ENCODE data around the gene ARFGAP2.
"Not testable (repeated sequence)": the region's sequence is repeated elsewhere in the genome, so short reads cannot be mapped to it uniquely, and the experiment has no call there.

The ARFGAP2 gene

DNA sequence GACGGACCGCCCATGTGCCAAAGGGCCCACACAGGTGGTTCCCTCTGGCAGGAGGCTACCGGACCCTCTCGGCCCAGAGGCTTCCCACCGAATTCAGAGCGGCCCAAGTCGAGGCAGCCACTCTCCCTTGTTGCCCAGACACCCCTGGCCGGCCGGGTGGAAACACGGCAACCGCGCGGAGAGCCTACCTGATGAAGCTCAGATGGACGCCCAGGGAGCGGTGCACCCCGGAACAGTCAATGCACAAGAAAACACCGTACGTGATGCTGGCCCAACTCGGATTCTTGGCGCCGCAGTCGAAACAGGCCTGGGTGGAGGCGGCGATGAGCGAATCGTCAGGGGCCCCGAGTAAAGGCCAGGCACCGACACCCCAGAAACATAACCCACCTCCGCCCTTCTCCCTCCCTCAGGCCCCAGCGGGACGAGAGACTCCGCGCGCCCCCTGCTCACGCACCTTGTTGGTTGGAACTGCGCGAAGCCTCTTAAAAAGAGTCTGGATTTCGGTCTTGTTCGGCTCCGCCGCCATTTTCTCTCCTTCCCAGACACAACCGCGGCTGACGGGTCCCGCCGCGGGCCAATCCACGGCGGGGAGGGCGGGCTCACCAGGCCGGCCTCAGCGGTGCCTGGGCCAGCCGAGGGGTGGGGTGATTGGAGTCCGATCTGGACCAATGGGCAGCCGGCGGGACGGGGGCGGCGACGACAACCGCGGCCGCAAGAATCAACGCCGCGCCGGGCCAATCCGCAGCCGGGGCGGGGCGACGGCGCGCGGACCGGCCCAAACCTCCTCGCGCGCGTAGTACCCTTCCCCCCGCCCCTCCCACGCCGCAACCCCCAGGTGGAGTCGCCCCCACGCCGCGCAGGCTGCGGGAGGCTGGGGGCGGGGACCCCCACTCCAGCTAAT, at the start of gene ARFGAP2:
ARFGAP2 (minus strand) TSS at position 552 of the 901 bp plus-strand sequence; CDS start at position 526, 26 bp downstream.
- DNase-seq: peak; percentile 93 to 94

DNA sequence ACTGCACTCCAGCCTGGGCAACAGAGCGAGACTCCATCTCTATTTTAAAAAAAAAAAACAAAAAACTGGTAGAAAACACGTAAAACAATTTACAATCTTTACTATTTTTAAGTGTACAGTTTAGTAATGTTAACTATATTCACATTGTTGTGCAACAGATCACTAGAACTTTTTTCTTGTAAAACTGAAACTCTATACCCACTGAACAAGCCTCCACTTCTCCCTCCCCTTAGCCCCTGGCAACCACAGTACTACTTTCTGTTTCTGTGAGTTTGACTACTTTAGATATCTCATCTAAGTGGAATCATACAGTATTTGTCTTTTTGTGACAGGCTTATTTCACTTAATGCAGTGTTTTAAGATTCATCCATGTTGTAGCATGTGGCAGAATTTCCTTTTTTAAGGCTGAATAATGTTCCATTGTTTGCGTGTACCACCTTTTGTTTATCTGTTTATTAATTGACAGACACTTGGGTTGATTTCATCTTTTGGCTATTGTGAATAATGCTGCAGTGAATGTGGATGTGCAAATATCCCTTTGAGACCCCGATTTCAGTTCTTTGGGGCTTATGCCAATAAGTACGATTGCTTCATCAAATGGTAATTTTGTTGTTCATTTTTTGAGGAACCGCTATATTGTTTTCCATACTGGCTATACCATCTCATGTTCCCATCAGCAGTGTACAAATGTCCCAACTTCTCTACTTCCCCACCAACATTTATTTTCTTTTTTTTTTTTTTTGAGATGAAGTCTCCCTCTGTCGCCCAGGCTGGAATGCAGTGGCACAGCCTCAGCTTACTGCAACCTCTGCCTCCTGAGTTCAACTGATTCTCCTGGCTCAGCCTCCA, 49.1 kb upstream of the ARFGAP2 start:
- DNase-seq: no peak

DNA sequence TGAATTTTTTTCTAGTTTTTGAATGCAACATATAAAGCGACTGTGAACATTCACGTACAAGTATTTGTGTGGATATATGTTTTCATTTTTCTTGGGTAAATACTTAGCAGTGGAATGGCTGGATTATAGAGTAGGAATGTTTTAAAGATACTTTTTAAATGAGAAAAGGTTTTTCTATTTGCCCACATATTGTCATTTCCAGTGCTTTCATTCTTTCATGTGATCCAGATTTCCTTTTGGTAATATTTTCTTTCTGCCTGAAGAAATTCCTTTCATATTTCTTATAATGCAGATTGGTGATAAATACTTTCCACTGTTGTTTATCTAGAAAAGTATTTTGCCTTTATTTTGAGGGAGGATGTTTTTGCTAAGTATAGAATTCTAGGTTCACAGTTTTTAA, 46.0 kb upstream of the ARFGAP2 start:
- DNase-seq: no peak

DNA sequence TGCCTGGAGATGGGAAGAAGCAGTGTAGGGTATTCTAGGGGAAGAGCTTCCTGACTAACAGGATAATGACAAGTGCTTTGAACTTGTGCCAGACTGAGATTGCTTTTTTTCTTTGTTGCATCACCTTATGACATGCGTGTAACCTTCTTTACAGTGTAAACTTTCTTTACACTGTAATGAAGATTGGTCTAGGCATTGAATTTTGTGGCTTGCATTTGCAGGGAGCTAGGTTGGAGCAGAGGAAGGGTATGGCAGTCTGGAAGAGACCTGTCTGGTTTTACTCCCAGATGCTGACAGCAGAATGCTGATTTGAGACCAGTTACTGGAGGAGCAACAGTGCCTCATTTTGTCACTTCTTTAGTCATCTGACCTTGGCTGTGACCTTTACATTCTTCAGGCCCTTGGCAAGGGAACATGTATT, 43.7 kb upstream of the ARFGAP2 start:
- no peak for DNase-seq

DNA sequence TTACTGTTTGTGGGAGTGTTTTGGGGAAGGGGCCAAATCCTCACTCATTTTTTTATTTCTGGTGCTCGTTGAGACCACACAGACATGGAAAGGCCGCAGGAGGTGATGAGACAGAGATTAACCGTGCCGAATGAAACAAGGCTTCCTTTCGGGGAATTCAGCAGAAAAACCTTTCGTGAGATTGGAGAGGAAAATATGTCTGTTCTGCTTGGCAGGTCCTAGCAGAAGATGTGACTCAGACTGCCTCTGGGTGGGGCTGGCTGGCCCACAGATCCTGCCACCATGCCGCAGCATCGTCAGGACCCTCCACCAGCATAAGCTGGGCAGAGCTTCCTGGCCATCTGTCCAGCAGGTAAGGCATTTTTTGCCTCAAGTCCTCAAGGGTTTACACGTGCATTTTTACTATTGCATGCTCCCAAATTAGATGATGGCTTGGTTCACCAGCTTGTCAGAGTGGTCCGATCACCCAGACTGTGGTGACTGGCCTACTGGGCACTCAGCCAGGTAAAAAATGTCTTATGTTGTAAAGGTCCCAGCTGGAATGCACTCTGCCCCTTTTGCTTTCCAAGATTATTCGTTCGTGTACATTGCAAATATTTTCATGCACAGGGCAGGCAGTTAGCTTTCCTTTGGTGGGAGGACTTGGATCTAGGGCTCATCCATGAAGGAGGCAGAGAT, 39.6 kb upstream of the ARFGAP2 start:
- peak; percentile 65 to 73 for DNase-seq

DNA sequence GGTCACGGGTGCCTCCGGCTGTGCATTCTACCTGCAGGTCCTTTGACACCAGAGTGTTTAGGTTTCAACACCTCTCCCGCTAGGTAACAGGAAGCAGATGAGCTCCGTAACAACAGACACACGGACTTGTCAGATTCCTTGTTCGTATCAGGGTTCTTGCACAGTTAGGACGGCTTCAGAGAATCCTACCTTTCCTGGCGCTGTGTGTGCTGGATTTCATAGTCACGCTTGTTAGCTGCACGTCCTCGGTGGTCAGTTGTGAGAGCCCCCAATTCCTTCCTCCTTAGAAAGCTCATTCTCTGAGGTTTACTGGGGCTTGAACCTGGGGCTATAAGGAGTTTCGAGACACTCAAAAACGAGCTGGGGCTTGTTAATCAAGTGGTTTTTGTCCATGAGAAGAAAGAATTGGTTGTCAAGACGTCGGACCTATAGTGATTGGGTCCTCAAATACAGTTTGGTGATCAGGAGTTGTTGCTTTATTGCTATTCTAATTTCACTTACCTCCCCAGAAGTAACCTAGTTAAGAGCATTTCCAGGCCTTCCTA, 38.8 kb upstream of the ARFGAP2 start:
- DNase-seq: no peak

DNA sequence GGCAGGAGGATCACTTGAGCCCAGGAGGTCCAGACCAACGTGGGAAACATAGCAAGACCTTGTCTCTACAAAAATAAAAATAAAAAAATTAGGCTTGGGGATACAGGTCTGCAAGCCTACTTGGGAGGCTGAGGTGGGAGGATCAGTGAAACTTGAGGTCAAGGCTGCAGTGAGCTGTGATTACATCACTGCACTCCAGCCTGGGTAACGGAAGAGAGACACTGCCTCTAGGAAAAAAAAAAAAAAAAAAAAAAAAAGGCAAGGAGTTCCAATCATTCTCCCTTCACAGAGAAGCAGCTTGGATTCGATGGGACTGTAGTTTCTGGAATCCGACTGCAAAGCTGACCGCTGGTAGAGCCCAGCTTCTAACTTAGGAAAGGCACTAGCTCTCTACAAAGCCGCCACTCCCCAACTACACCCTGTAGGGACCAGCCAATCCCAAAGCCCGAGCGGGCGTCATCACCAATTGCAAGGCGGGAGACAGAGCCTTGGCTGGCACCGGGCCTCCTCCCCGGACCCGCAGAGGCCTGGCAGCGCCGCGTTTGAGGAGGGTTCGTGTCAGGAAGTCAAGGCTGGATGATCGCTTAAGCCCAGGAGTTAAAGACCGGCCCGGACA, 37.4 kb upstream of the ARFGAP2 start:
- peak; percentile 77 to 80 for DNase-seq

DNA sequence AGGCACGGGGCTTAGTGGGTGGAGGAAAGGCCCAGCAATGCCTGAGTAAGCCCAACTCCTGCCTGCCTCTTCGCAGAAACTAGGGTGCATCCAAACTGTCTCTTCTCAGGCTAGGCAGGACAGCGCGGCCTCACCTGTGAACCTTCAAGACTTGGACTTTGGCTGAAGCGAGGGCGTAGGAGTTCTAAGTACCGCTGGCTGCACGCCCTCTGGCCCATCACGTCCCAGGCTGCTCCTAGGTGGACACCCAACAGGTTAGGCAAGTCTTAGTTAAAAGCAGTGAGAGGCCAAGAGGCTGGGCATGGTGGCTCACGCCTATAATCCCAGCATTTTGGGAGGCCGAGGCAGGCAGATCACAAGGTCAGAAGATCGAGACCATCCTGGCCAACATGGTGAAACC, 36.3 kb upstream of the ARFGAP2 start:
- no peak for DNase-seq

DNA sequence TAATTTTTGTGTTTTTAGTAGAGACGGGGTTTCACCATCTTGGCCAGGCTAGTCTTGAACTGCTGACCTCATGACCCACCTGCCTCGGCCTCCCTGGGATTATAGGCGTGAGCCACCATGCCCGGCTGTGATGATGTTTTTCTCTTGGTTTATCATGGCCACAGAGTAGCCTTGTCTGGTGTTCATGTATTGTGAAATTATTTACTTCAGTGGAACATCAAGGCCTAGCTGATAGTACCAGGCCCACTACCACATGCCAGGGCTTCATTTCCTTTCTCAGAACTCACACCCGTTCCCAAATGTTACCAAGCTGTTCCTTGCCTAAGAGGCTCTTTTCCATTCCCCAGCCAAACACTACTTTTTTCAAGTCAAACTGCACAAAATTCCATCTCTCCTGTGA, 31.9 kb upstream of the ARFGAP2 start:
- DNase-seq: no peak

DNA sequence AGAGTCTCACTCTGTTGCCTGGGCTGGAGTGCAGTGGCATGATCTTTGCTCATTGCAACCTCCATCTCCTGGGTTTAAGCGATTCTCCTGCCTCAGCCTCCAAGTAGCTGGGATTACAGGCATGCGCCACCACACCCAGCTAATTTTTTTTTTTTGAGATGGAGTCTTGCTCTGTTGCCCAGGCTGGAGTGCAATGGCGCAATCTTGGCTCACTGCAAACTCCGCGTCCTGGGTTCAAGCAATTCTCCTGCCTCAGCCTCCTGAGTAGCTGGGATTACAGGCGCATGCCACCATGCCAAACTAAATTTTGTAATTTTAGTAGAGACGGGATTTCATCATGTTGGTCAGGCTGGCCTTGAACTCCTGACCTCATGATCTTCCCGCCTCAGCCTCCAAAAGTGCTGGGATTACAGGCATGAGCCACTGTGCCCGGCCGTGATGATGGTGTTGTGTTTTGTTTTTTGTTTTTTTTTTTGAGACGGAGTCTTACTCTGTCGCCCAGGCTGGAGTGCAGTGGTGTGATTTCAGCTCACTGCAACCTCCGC, 31.4 kb upstream of the ARFGAP2 start:
- not testable (repeated sequence) for DNase-seq

DNA sequence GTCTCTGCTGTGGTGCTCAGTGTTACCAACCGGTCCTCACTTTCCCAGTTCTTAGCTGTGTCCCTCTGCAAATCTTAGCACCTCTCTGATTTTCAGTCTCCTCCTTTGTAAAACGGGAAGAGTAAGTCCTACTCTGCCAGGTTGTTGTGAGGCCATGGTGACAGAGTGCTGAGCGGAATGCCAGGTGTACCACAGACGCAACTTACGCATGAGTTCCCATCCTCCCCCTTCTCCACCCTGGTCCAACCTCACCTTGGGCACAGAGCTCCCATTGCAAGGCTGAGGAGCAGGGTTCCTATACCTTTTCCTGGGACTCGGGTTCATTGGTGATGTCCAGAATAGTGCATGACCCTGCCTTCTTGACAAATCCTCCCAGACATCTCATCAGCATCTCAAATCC, 30.8 kb upstream of the ARFGAP2 start:
- DNase-seq: no peak

DNA sequence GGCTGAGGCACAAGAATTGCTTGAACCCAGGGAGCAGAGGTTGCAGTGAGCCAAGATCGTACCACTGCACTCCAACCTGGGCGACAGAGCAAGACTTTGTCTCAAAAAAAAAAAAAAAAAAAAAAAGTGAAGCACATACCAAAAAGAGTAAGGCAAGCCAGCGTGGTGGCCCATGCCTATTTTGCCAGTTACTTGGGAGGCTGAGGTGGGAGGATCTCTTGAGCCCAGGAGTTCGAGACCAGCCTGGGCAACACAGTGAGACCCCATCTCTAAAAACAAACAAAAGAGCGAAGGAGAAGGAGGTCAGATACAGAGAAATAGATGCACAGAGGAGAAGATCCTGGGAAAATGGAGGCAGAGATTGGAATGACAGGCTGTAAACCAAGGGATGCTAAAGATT, 29.9 kb upstream of the ARFGAP2 start:
- not testable (repeated sequence) for DNase-seq

DNA sequence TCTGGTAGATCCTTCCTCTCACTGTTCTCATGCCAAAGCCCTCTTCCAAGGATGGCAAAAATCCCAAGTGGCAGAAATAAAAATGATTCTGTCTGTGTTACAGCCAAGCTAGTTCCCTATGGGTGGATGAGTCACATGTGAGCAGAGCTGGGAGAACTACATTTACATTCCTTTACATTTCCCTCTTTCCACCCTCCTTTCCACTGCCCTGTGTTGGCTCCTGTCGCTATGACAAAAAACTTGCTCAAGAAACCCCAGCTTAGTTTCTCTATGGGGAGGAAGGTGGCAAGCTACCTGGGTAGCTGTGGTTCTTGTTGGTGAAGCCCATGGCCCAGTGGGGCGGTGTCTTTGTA, 27.9 kb upstream of the ARFGAP2 start:
- DNase-seq: no peak

DNA sequence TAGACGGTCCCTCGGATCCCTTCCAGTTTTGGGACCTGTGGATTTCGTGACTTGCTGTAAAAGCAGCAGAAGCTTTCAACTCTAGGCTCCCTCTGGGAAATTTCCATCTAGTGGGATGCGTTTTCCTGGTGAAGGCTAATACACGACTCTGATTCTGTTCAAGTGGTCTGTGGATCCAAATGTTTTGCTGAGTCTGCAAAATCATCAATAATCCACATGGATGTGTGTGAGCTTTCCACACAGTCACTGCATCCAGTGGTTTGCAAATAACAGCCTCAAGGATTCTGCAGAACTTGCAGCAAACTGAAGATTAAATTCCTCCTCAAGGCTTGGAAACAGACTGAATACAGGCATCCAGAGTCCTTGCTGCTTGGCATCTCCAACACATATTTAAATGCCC, 25.9 kb upstream of the ARFGAP2 start:
- no peak for DNase-seq

DNA sequence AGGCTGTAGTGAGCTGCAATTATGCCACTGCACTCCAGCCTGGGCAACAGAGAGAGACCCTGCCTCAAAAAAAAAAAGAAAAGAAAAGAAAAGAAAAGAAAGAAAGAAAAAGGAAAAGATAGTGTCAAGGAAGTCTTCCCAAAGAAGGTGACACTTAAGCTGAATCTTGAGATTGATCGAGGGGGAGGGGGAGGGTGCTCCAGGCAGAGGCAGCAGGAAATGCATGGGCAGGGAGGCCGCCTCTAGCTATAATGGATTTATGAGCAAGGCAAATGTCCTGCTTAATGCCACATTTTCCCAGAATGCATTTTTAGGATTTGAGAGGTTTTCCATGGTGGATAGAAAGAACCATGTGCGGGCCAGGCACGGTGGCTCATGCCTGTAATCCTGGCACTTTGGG, 24.3 kb upstream of the ARFGAP2 start:
- DNase-seq: no peak

DNA sequence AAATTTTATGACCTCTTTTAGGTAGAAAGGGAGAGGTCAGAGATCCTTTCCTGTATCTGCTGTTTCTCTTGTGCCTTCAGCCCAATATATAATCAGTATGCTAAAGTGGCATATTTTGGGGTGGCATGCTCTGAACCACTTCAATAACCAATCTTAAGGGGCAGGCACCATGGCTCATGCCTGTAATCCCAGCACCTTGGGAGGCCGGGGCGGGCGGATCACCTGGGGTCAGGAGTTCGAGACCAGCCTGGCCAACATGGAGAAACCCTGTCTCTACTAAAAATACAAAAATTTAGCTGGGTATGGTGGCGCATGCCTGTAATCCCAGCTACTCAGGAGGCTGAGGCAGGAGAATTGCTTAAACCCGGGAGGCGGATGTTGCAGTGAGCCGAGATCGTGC, 21.5 kb upstream of the ARFGAP2 start:
- not testable (repeated sequence) for DNase-seq

DNA sequence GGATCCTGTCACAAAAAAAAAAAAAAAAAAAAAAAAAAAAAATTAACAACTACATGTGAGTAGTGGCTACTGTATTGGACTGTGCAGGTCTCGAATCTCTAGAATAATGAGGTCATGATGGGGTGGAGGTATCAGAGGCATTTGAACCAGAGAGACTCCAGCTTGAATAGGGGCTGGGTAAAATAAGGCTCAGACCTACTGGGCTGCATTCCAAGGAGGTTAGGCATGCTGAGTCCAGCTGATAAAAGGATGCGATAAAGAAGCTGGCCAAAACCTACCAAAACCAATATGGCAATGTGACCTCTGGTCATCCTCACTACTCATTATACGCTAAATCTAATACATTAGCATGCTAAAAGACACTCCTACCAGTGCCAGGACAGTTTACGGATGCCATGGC, 15.4 kb upstream of the ARFGAP2 start:
- DNase-seq: no peak

DNA sequence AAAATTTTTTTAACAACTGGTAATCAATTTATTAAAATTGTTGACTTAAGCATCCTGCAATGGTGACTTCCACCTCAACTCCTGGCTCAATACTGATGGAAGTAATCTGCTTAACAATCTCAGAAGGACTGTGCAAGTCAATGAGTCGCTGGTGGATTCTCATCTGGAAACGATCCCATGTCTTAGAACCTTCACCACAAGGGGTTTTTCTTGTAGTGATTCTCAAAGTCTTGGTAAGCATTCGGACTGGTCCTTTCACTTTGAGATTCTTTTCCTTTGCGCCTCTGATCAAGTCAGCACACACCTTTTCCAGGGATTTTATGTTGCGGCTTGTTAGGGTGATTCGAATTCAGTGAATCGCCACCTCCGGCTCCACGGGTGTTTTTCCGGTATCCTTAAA, 14.5 kb upstream of the ARFGAP2 start:
- DNase-seq: not testable (repeated sequence)

DNA sequence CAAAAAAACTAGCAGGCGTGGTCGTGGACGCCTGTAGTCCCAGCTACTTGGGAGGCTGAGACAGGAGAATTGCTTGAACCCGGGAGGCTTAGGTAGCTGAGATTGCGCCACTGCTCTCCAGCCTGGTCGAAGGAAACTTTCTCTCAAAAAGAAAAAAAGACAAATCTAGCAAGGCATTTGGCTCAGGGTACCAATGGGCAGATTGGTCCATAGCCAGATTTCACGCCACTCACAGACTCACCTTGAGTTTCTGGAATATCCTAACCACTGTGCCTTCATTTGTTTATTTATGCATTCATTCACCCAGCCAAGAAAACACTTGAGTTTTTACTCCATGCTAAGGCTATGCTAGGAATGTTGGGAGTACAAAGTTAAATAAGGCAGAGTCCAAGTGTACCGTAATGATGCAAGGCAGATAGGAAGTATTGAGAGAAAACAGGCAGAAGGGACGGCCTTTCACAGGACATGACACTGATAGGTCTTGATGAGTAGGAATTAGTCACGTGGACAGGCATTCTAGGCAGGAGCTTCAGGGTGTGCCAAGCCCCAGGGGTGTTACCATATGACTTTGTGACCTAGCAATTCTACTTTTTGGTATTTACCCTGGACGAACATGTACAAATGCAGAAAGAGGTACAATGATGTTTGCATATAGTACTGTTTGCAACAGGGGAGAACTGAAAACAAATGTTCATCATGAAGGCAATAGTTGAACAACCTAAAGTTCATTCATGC, 12.6 kb upstream of the ARFGAP2 start:
- no peak for DNase-seq

DNA sequence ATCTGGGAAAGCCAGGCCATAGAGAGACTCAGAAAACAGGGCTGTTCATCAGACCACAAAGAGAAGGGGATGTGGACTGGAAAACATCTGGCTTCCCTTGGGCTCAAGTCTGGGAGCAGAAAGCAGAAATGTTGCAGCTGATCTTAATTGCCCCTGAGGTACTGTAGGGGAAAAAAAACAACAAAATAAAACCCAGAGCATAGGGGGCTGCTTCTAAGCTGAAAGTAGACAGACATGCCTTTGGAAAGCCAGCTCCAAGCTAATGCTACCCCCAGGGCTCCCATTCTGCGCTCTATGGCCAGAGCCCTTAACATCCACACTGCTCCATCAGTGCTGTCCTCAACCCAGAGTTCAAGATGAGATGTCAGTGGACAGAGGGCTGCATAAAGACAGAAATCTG, 11.6 kb upstream of the ARFGAP2 start:
- DNase-seq: no peak

DNA sequence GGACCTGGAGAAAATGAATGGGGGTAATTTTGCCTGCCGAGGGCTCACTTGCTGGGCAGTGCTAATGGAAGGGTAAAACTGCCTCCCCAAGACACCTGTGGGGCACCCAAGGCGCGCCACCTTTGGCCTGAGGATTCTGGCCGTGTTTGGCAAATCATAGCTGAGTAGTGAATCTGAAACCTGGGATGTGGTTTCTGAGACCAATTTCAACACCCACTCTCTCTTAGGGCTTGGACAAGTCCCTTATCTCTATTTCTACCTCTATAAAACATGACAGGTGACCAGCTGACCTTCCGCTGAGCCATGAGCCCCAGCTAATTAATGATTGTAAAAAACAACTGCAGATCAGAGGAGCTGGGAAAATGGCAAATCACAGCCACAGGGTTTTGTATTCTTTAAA, 11.0 kb upstream of the ARFGAP2 start:
- no peak for DNase-seq

All from activated CD4-positive, alpha-beta T cell treated with anti-CD3 and anti-CD28 coated beads, Interleukin-2, amount 50 U/mL, for 4 hours (primary cell).